Stimulated activated CD4-positive, alpha-beta T cell treated with anti-CD3 and anti-CD28 coated beads, Interleukin-1b, Interleukin-23, amount 100 ng/mL, for 1 hour (primary cell): ENCODE data around the gene PRRX1.

Experiments
- DNase-seq, 2 donors: peaks; one replicate each; pipeline ENCODE4 v3.0.0-alpha.2; 2020; ENCODE audit warnings: low read depth in 2 of 2

The PRRX1 gene

GRCh38 chr1:170664828-170665612 lies 1.1 kb downstream of the PRRX1 start:
- no peak for DNase-seq

GRCh38 chr1:170665629-170666028 lies 1.7 kb downstream of the PRRX1 start:
- DNase-seq: no peak

GRCh38 chr1:170666541-170667254 lies 2.8 kb downstream of the PRRX1 start:
- no peak for DNase-seq

- DNase-seq: no peak
Measured at GRCh38 chr1:170668209-170669106, 4.5 kb downstream of the PRRX1 start.

- DNase-seq: no peak
Measured at GRCh38 chr1:170669107-170669445, 5.1 kb downstream of the PRRX1 start.

- DNase-seq: no peak
Measured at GRCh38 chr1:170669586-170670530, 5.9 kb downstream of the PRRX1 start.

- no peak for DNase-seq
Measured at GRCh38 chr1:170670802-170671628, 7.1 kb downstream of the PRRX1 start.

- DNase-seq: no peak
Measured at GRCh38 chr1:170671629-170671963, 7.7 kb downstream of the PRRX1 start.

- DNase-seq: no peak
Measured at GRCh38 chr1:170672316-170672715, 8.4 kb downstream of the PRRX1 start.

GRCh38 chr1:170674239-170674638 lies 10.3 kb downstream of the PRRX1 start:
- no peak for DNase-seq

GRCh38 chr1:170674986-170675385 lies 11.1 kb downstream of the PRRX1 start:
- no peak for DNase-seq

- DNase-seq: no peak
Measured at GRCh38 chr1:170675865-170676264, 11.9 kb downstream of the PRRX1 start.

- no peak for DNase-seq
Measured at GRCh38 chr1:170676628-170677027, 12.7 kb downstream of the PRRX1 start.

- DNase-seq: no peak
Measured at GRCh38 chr1:170678027-170678600, 14.2 kb downstream of the PRRX1 start.

- no peak for DNase-seq
Measured at GRCh38 chr1:170680428-170680827, 16.5 kb downstream of the PRRX1 start.

GRCh38 chr1:170682169-170682568 lies 18.2 kb downstream of the PRRX1 start:
- no peak for DNase-seq

- no peak for DNase-seq
Measured at GRCh38 chr1:170682809-170683208, 18.9 kb downstream of the PRRX1 start.

- DNase-seq: no peak
Measured at GRCh38 chr1:170685166-170685565, 21.2 kb downstream of the PRRX1 start.

- DNase-seq: no peak
Measured at GRCh38 chr1:170686291-170686690, 22.4 kb downstream of the PRRX1 start.

- no peak for DNase-seq
Measured at GRCh38 chr1:170687621-170688020, 23.7 kb downstream of the PRRX1 start.
